HCT116 (cell line): ENCODE data around the gene KHDRBS2. TPM values are rescaled to one million over a fixed set of nuclear protein-coding genes. Genes with fewer than 3 reads are reported as not detected.

Experiments
- ATAC-seq: fragments of 200-7000 bp; cut with Tn5 transposase; 2 replicates; pipeline ENCODE4 v1.9.1; 2020; ENCODE audit warnings: mild to moderate bottlenecking, moderate library complexity
- BruUV-seq: library from RNA; stranded (reverse); fragments of 400-500 nt; replicated peaks from 2 replicates; lab custom pipeline; 2021; lab: Mats Ljungman, UMichigan
- CTCF ChIA-PET: fragments of 300-600 bp; sonication (Branson Sonifier 250); formaldehyde crosslinking; loops from one replicate; lab custom pipeline; 2021; ENCODE audit warnings: antibody characterized with exemption; lab: Charles Lee
- POLR2A ChIA-PET: fragments of 300-600, 350-600 bp; sonication (Branson Sonifier 250); formaldehyde crosslinking; loops from one replicate; lab custom pipeline; 2021; ENCODE audit warnings: antibody characterized with exemption; lab: Charles Lee
- RAD21 ChIA-PET, 2 experiments: fragments of 300-600 bp; sonication (Branson Sonifier 250); formaldehyde crosslinking; loops; one replicate each; lab custom pipeline; 2023; ENCODE audit warnings: low total read pairs in 2 of 2; ENCODE audit not compliant: uncharacterized antibody in 2 of 2, unreplicated experiment in 2 of 2, low non-redundant PET in 1 of 2; lab: Charles Lee
- DNase-seq: peaks from one replicate; pipeline ENCODE4 v3.0.0-alpha.2; 2010; ENCODE audit warnings: low read depth, low spot score
- H2AFZ ChIP-seq: fragments of 200-600 bp; shearing (Covaris generic), sonication (generic); 2 replicates; pipeline ENCODE4 v1.6.1; 2017; ENCODE audit warnings: low read depth, mixed run types, mixed read lengths, antibody characterized with exemption, low read length; ENCODE audit not compliant: poor library complexity, severe bottlenecking
- H3K27ac ChIP-seq: 2 replicates; pipeline ENCODE4 v1.5.1; 2012; ENCODE audit warnings: low read depth, low read length
- H3K27me3 ChIP-seq: fragments of 200-600 bp; sonication (generic); 2 replicates; pipeline ENCODE4 v1.6.1; 2016; ENCODE audit warnings: mixed run types, low read length, mixed read lengths; ENCODE audit not compliant: insufficient read depth
- H3K36me3 ChIP-seq, 2 experiments: fragments of 200-500 bp in 1 of 2; fragments of 200-600 bp in 1 of 2; sonication (Bioruptor generic) in 1 of 2; sonication (generic) in 1 of 2; 2 replicates each; pipeline versions ENCODE4 v1.5.1 to v1.6.1; 2014 to 2016; ENCODE audit warnings: low read length in 2 of 2, inconsistent platforms in 1 of 2, mixed read lengths in 1 of 2, mixed run types in 1 of 2; ENCODE audit not compliant: insufficient read depth in 2 of 2, control insufficient read depth in 1 of 2
- H3K4me1 ChIP-seq, 2 experiments: fragments of 200-600 bp in 1 of 2; sonication (generic) in 1 of 2; 2 replicates each; pipeline versions ENCODE4 v1.5.1 to v1.6.1; 2012 to 2017; ENCODE audit warnings: low read length in 2 of 2, inconsistent platforms in 1 of 2, mild to moderate bottlenecking in 1 of 2, mixed read lengths in 1 of 2, mixed run types in 1 of 2, moderate library complexity in 1 of 2; ENCODE audit not compliant: insufficient read depth in 2 of 2, control insufficient read depth in 1 of 2
- H3K4me2 ChIP-seq: fragments of 200-600 bp; sonication (generic); 2 replicates; pipeline ENCODE4 v1.6.1; 2017; ENCODE audit warnings: mixed run types, low read length, mixed read lengths
- H3K4me3 ChIP-seq, 2 experiments: fragments of 200-600 bp in 1 of 2; sonication (generic) in 1 of 2; replicated peaks in 1 of 2; 2 replicates each; pipeline ENCODE4 v1.5.1; 2011 to 2016; ENCODE audit warnings: low read length in 2 of 2, control low read depth in 1 of 2, low read depth in 1 of 2, mild to moderate bottlenecking in 1 of 2, mixed read lengths in 1 of 2, mixed run types in 1 of 2
- H3K79me2 ChIP-seq: fragments of 200-600 bp; sonication (generic); 2 replicates; pipeline ENCODE4 v1.6.1; 2017; ENCODE audit warnings: mild to moderate bottlenecking, mixed run types, low read length, moderate library complexity, mixed read lengths; ENCODE audit not compliant: insufficient read depth
- H3K9ac ChIP-seq: fragments of 200-600 bp; sonication (generic); 2 replicates; pipeline ENCODE4 v1.6.1; 2016; ENCODE audit warnings: low read length, mixed read lengths
- H3K9me2 ChIP-seq: fragments of 200-600 bp; sonication (generic), shearing (Covaris generic); 2 replicates; pipeline ENCODE4 v1.6.1; 2017; ENCODE audit warnings: mixed run types, mild to moderate bottlenecking, moderate library complexity; ENCODE audit not compliant: insufficient read depth
- H3K9me3 ChIP-seq, 2 experiments: fragments of 200-500 bp in 1 of 2; fragments of 200-600 bp in 1 of 2; sonication (Bioruptor generic) in 1 of 2; sonication (generic) in 1 of 2; 2 replicates each; pipeline ENCODE4 v1.6.1; 2014 to 2017; ENCODE audit warnings: low read length in 2 of 2, mixed read lengths in 2 of 2, inconsistent platforms in 1 of 2, low read depth in 1 of 2, mild to moderate bottlenecking in 1 of 2, mixed run types in 1 of 2, moderate library complexity in 1 of 2; ENCODE audit not compliant: control insufficient read depth in 1 of 2, insufficient read depth in 1 of 2
- H4K20me1 ChIP-seq: fragments of 200-600 bp; sonication (generic), shearing (Covaris generic); 2 replicates; pipeline ENCODE4 v1.6.1; 2017; ENCODE audit warnings: mixed run types, mild to moderate bottlenecking, moderate library complexity; ENCODE audit not compliant: insufficient read depth
- EGR1 ChIP-seq: IDR thresholded peaks from 2 replicates; pipeline ENCODE4 v1.6.1; 2012; ENCODE audit warnings: low read depth
- ELF1 ChIP-seq: IDR thresholded peaks from 2 replicates; pipeline ENCODE4 v1.6.1; 2012; ENCODE audit warnings: low read depth, borderline replicate concordance
- SP1 ChIP-seq: IDR thresholded peaks from 2 replicates; pipeline ENCODE4 v1.6.1; 2012; ENCODE audit warnings: low read depth
- TCF7L2 ChIP-seq: IDR thresholded peaks from 2 replicates; pipeline ENCODE4 v1.7.0; 2011; ENCODE audit warnings: borderline replicate concordance, inconsistent platforms; ENCODE audit not compliant: insufficient read depth, insufficient read length; ENCODE audit errors: extremely low read depth
- ZFX ChIP-seq: fragments of 450-650 bp; IDR thresholded peaks from 2 replicates; pipeline ENCODE4 v1.6.1; 2017
- ZNF274 ChIP-seq: fragments of 200-500 bp; sonication (Bioruptor generic); IDR thresholded peaks from 2 replicates; pipeline ENCODE4 v1.6.1; 2014; ENCODE audit warnings: mild to moderate bottlenecking, low read depth, low read length, inconsistent platforms
- intact Hi-C: fragments of 100-400 bp; cut with micrococcal nuclease; formaldehyde crosslinking; loops from 2 replicates; pipeline ENCODE4 v1.10.0; 2022
- total RNA-seq: library from RNA; stranded (reverse); gene quantifications from one replicate; pipeline ENCODE4 v1.2.1, GENCODE V29; 2021; ENCODE audit not compliant: unreplicated experiment
- TF ChIP-seq, protein P1 (sequence below): IDR thresholded peaks from 2 replicates; pipeline ENCODE4 v1.6.1; 2011; ENCODE audit warnings: mild to moderate bottlenecking, low read length, moderate library complexity; ENCODE audit not compliant: insufficient replicate concordance; ENCODE audit errors: extremely low read depth

KHDRBS2 gene
- total RNA-seq, 1 experiment from 2014 or later, result not detected

DNA sequence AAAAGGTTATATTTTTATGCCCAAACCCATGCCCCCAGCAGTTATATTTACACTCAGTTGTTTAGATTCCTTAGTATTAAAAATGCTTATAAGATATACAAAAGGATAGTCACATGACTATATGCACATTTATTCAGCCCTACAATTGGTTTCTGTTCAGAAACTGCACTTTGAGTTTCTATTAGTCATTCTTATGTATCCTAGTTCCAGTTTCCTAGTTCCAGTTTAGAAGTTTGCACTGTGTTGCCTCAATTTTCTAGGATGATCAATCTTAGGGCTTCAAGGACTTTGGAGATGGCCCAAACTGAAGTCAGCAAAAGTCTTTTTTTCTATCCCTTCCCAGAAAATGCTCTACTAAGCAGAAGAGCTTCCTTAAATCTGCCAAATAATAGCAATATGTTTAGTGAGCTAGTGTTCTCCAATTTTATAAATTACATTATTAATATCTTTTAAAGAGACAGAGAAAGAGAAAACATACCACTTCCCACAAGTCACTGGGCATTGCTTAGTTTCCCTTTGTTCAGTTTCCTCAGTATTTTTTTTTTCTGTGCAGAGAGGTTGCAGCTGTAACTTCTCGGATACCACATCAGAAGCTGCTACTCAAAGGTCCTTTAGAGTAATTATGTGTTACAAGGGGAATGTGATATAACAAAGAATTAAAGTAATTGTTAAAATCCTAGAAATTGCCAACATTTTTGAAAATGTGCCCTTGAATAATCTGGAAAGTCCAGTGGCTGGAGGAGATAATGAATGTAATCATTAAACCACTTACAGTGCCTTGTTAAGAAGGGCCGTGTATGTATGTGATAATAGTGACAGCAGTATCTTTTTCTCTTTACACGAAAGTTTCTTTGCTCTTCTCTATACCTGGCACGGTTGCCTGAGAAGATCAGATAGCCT, 138.8 kb downstream of the KHDRBS2 start:
- H3K27me3 ChIP-seq, result no peaks in the 10 kb centered on the region
- no peak for TF ChIP-seq SP1
- TF ChIP-seq ZFX, result no peak
- TF ChIP-seq EGR1, result no peak
- TF ChIP-seq TCF7L2, result no peak
- TF ChIP-seq ELF1, result no peak
- TF ChIP-seq, protein P1, sequence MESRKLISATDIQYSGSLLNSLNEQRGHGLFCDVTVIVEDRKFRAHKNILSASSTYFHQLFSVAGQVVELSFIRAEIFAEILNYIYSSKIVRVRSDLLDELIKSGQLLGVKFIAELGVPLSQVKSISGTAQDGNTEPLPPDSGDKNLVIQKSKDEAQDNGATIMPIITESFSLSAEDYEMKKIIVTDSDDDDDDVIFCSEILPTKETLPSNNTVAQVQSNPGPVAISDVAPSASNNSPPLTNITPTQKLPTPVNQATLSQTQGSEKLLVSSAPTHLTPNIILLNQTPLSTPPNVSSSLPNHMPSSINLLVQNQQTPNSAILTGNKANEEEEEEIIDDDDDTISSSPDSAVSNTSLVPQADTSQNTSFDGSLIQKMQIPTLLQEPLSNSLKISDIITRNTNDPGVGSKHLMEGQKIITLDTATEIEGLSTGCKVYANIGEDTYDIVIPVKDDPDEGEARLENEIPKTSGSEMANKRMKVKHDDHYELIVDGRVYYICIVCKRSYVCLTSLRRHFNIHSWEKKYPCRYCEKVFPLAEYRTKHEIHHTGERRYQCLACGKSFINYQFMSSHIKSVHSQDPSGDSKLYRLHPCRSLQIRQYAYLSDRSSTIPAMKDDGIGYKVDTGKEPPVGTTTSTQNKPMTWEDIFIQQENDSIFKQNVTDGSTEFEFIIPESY, result no peak
- no peak for TF ChIP-seq ZNF274
- TF ChIP-seq, all 23 proteins: peak for 0
- no peak overlapping the region for H3K4me3 ChIP-seq
- no peak overlapping the region for H2AFZ ChIP-seq
- H3K27ac ChIP-seq, result no peak overlapping the region
- no peaks in the 10 kb centered on the region for H3K9me2 ChIP-seq
- H3K9ac ChIP-seq, result no peak overlapping the region
- no peaks in the 10 kb centered on the region for H3K36me3 ChIP-seq
- no TSS peak for BruUV-seq
- POLR2A ChIA-PET, result no interaction called here
- H3K79me2 ChIP-seq, result no peaks in the 10 kb centered on the region
- RAD21 ChIA-PET, result no interaction called here
- intact Hi-C loops, result no loop called here
- H3K9me3 ChIP-seq, result peaks cover 5 to 13% of the 10 kb centered on the region in 2 experiments; a peak in 2 of 4 replicates
- no peak overlapping the region for H3K4me2 ChIP-seq
- DNase-seq (no peak), ATAC-seq (no peak)
- H4K20me1 ChIP-seq, result no peaks in the 10 kb centered on the region
- no peaks in the 10 kb centered on the region for H3K4me1 ChIP-seq
- CTCF ChIA-PET, result no interaction called here
